Lung microvascular endothelial cell (primary cell): ENCODE results near the gene SUPT3H. TPM values are rescaled to one million over a fixed set of nuclear protein-coding genes. Genes with fewer than 3 reads are reported as not detected.
A peak's percentile ranks its signal among the peaks of the same experiment; 100 is the strongest.

Experiments
- DNase-seq, 2 donors: peaks; one replicate each; pipeline versions ENCODE4 v3.0.0 to v3.0.0-alpha.2; 2010; ENCODE audit warnings: low read depth in 2 of 2
- total RNA-seq: library from RNA; depleted of rRNA; stranded (reverse); fragments of >200 nt; gene quantifications from 2 replicates; pipeline ENCODE4 v1.2.1, GENCODE V29; 2014

The SUPT3H gene
- total RNA-seq = 2.4 and 2.8 TPM in 2 replicates

GRCh38 chr6:45377554-45378333 lies at the start of gene SUPT3H:
SUPT3H (minus strand) TSS chr6:45377934.
- DNase-seq = peak; percentile 94 to 95

GRCh38 chr6:45426251-45426650 lies 48.5 kb upstream of the SUPT3H start:
- no peak for DNase-seq

- DNase-seq = no peak
Observed at GRCh38 chr6:45424451-45424861, 46.7 kb upstream of the SUPT3H start.

- DNase-seq = peak in 1 of 2 donors; percentile 19
Observed at GRCh38 chr6:45423824-45424450, 46.2 kb upstream of the SUPT3H start.

GRCh38 chr6:45423111-45423823 lies 45.5 kb upstream of the SUPT3H start:
- DNase-seq = no peak

GRCh38 chr6:45422503-45423110 lies 44.9 kb upstream of the SUPT3H start:
- DNase-seq = peak; percentile 25 to 43

GRCh38 chr6:45421709-45422502 lies 44.2 kb upstream of the SUPT3H start:
- DNase-seq = peak; percentile 18 to 42

- no peak for DNase-seq
Observed at GRCh38 chr6:45420909-45421708, 43.4 kb upstream of the SUPT3H start.

GRCh38 chr6:45420083-45420908 lies 42.6 kb upstream of the SUPT3H start:
- DNase-seq = peak in 1 of 2 donors; percentile 17

GRCh38 chr6:45419571-45420082 lies 41.9 kb upstream of the SUPT3H start:
- DNase-seq = peak; percentile 36 to 54

- DNase-seq = no peak
Observed at GRCh38 chr6:45417436-45417835, 39.7 kb upstream of the SUPT3H start.

GRCh38 chr6:45416700-45417099 lies 39.0 kb upstream of the SUPT3H start:
- no peak for DNase-seq

GRCh38 chr6:45415788-45416518 lies 38.2 kb upstream of the SUPT3H start:
- DNase-seq = no peak

GRCh38 chr6:45415315-45415714 lies 37.6 kb upstream of the SUPT3H start:
- DNase-seq = no peak

GRCh38 chr6:45411959-45412358 lies 34.2 kb upstream of the SUPT3H start:
- no peak for DNase-seq

- no peak for DNase-seq
Observed at GRCh38 chr6:45400021-45400420, 22.3 kb upstream of the SUPT3H start.

GRCh38 chr6:45398075-45398813 lies 20.5 kb upstream of the SUPT3H start:
- no peak for DNase-seq
